Activated naive CD8-positive, alpha-beta T cell treated with anti-CD3 and anti-CD28 coated beads, Interleukin-2, amount 50 U/mL, for 24 hours (primary cell): ENCODE results near the gene SHANK1.

Experiments used
- ATAC-seq: fragments of 150-1000 bp; cut with Tn5 transposase; one replicate; pipeline ENCODE4 v1.10.0; 2021
- DNase-seq: peaks from one replicate; pipeline ENCODE4 v3.0.0; 2021
- H3K27ac Mint-ChIP-seq: one replicate; pipeline ENCODE4 v1.8.0; 2021; ENCODE audit warnings: mild to moderate bottlenecking, mixed read lengths
- H3K27me3 Mint-ChIP-seq: one replicate; pipeline ENCODE4 v1.8.0; 2021; ENCODE audit warnings: mixed read lengths
- H3K36me3 Mint-ChIP-seq: one replicate; pipeline ENCODE4 v1.8.0; 2021; ENCODE audit warnings: low read depth, mixed read lengths
- H3K4me1 Mint-ChIP-seq: one replicate; pipeline ENCODE4 v1.8.0; 2021; ENCODE audit warnings: mixed read lengths
- H3K4me3 Mint-ChIP-seq: one replicate; pipeline ENCODE4 v1.8.0; 2021; ENCODE audit warnings: mild to moderate bottlenecking, moderate library complexity, mixed read lengths
- H3K9me3 Mint-ChIP-seq: one replicate; pipeline ENCODE4 v1.8.0; 2021; ENCODE audit warnings: mixed read lengths

SHANK1 gene

GRCh38 chr19:50657712-50658440, 61.7 kb downstream of the SHANK1 start:
- Mint-ChIP-seq H3K27me3 (peaks cover 72% of the 10 kb centered on the region), H3K4me3 (peak overlapping the region; percentile 85), H3K36me3 (peaks cover 8% of the 10 kb centered on the region), H3K4me1 (peaks cover 20% of the 10 kb centered on the region), H3K27ac (peak overlapping the region; percentile 91), H3K9me3 (peaks cover 11% of the 10 kb centered on the region)
- DNase-seq, result peak; percentile 91
- peak; percentile 98 for ATAC-seq

- H3K27ac Mint-ChIP-seq, result peak overlapping the region; percentile 17
Measured at GRCh38 chr19:50657222-50657669, 62.4 kb downstream of the SHANK1 start.

GRCh38 chr19:50654882-50655281, 64.7 kb downstream of the SHANK1 start:
- H3K27ac Mint-ChIP-seq, result no peak overlapping the region
- H3K27me3 Mint-ChIP-seq, result peaks cover 68% of the 10 kb centered on the region
- peaks cover 8% of the 10 kb centered on the region for H3K36me3 Mint-ChIP-seq

More at GRCh38 chr19:50657222-50657669, 62.4 kb downstream of the SHANK1 start:
- no peak for ATAC-seq
- no peak for DNase-seq
- Mint-ChIP-seq H3K4me3 (peak overlapping the region; percentile 85), H3K9me3 (peaks cover 11% of the 10 kb centered on the region), H3K27me3 (peaks cover 73% of the 10 kb centered on the region), H3K36me3 (peaks cover 8% of the 10 kb centered on the region), H3K4me1 (peaks cover 20% of the 10 kb centered on the region)

GRCh38 chr19:50652722-50653121, 66.9 kb downstream of the SHANK1 start:
- no peak for ATAC-seq
- Mint-ChIP-seq H3K9me3 (peaks cover 6% of the 10 kb centered on the region), H3K4me3 (no peak overlapping the region), H3K27ac (no peak overlapping the region), H3K36me3 (peaks cover 4% of the 10 kb centered on the region), H3K4me1 (peaks cover 8% of the 10 kb centered on the region), H3K27me3 (peaks cover 62% of the 10 kb centered on the region)
- DNase-seq, result no peak

More at GRCh38 chr19:50654882-50655281, 64.7 kb downstream of the SHANK1 start:
- DNase-seq, result no peak
- Mint-ChIP-seq H3K4me1 (peaks cover 20% of the 10 kb centered on the region), H3K9me3 (peaks cover 11% of the 10 kb centered on the region), H3K4me3 (no peak overlapping the region)
- ATAC-seq, result no peak

- Mint-ChIP-seq H3K27ac (no peak overlapping the region), H3K9me3 (no peaks in the 10 kb centered on the region), H3K4me3 (no peak overlapping the region), H3K4me1 (no peaks in the 10 kb centered on the region), H3K36me3 (no peaks in the 10 kb centered on the region), H3K27me3 (peaks cover 55% of the 10 kb centered on the region)
- ATAC-seq (no peak), DNase-seq (no peak)
Measured at GRCh38 chr19:50651174-50651573, 68.4 kb downstream of the SHANK1 start.

- Mint-ChIP-seq H3K9me3 (no peaks in the 10 kb centered on the region), H3K27me3 (peaks cover 43% of the 10 kb centered on the region), H3K27ac (no peak within 1 kb of the TSS), H3K4me3 (no peak within 1 kb of the TSS), H3K36me3 (no peaks in the 10 kb centered on the region), H3K4me1 (no peaks in the 10 kb centered on the region)
- ATAC-seq, result no peak
- no peak for DNase-seq
Measured at GRCh38 chr19:50649433-50650391, 69.9 kb downstream of the SHANK1 start, which contains the start of gene C19orf81. Gene C19orf81 (plus strand): TSS chr19:50649445. CDS start chr19:50649445, 0 bp downstream.

- no peaks in the 10 kb centered on the region for H3K36me3 Mint-ChIP-seq
- no peaks in the 10 kb centered on the region for H3K4me1 Mint-ChIP-seq
- no peak overlapping the region for H3K4me3 Mint-ChIP-seq
- peaks cover 34% of the 10 kb centered on the region for H3K27me3 Mint-ChIP-seq
- no peak for DNase-seq
- no peaks in the 10 kb centered on the region for H3K9me3 Mint-ChIP-seq
- no peak for ATAC-seq
- no peak overlapping the region for H3K27ac Mint-ChIP-seq
Measured at GRCh38 chr19:50648659-50649058, 70.9 kb downstream of the SHANK1 start.

- H3K4me3 Mint-ChIP-seq, result no peak overlapping the region
- DNase-seq (no peak), ATAC-seq (no peak)
- peaks cover 28% of the 10 kb centered on the region for H3K27me3 Mint-ChIP-seq
- no peaks in the 10 kb centered on the region for H3K9me3 Mint-ChIP-seq
- no peak overlapping the region for H3K27ac Mint-ChIP-seq
- no peaks in the 10 kb centered on the region for H3K4me1 Mint-ChIP-seq
- no peaks in the 10 kb centered on the region for H3K36me3 Mint-ChIP-seq
Measured at GRCh38 chr19:50647879-50648615, 71.6 kb downstream of the SHANK1 start.

- H3K4me1 Mint-ChIP-seq, result no peaks in the 10 kb centered on the region
- no peak for ATAC-seq
- H3K27me3 Mint-ChIP-seq, result peaks cover 31% of the 10 kb centered on the region
- H3K4me3 Mint-ChIP-seq, result no peak overlapping the region
- no peak for DNase-seq
- no peak overlapping the region for H3K27ac Mint-ChIP-seq
- no peaks in the 10 kb centered on the region for H3K36me3 Mint-ChIP-seq
- H3K9me3 Mint-ChIP-seq, result no peaks in the 10 kb centered on the region
Measured at GRCh38 chr19:50646074-50646807, 73.4 kb downstream of the SHANK1 start.

GRCh38 chr19:50645107-50645506, 74.5 kb downstream of the SHANK1 start:
- H3K9me3 Mint-ChIP-seq, result no peaks in the 10 kb centered on the region
- H3K36me3 Mint-ChIP-seq, result no peaks in the 10 kb centered on the region
- DNase-seq (no peak), ATAC-seq (no peak)
- H3K4me3 Mint-ChIP-seq, result no peak overlapping the region
- H3K27me3 Mint-ChIP-seq, result peaks cover 34% of the 10 kb centered on the region
- H3K27ac Mint-ChIP-seq, result no peak overlapping the region
- H3K4me1 Mint-ChIP-seq, result no peaks in the 10 kb centered on the region

GRCh38 chr19:50644315-50644915, 75.2 kb downstream of the SHANK1 start:
- Mint-ChIP-seq H3K27me3 (peaks cover 29% of the 10 kb centered on the region), H3K9me3 (no peaks in the 10 kb centered on the region), H3K4me3 (no peak overlapping the region), H3K36me3 (no peaks in the 10 kb centered on the region), H3K27ac (no peak overlapping the region), H3K4me1 (no peaks in the 10 kb centered on the region)
- ATAC-seq (no peak), DNase-seq (no peak)

GRCh38 chr19:50640368-50640767, 79.2 kb downstream of the SHANK1 start:
- H3K4me3 Mint-ChIP-seq, result peak overlapping the region; percentile 23
- ATAC-seq (no peak), DNase-seq (no peak)
- H3K9me3 Mint-ChIP-seq, result peaks cover 11% of the 10 kb centered on the region
- peaks cover 50% of the 10 kb centered on the region for H3K27me3 Mint-ChIP-seq
- peaks cover 2% of the 10 kb centered on the region for H3K4me1 Mint-ChIP-seq
- no peak overlapping the region for H3K27ac Mint-ChIP-seq
- H3K36me3 Mint-ChIP-seq, result no peaks in the 10 kb centered on the region
